Pancreas (tissue), 10 donors: Measurements from ENCODE around the gene MAP3K21. TPM values are rescaled to one million over a fixed set of nuclear protein-coding genes. Genes with fewer than 3 reads are reported as not detected.

Source experiments
- ATAC-seq, 4 donors: fragments of 200-7000 bp; cut with Tn5 transposase; one replicate each; pipeline versions ENCODE4 v1.8.0 to v1.9.1; 2020; ENCODE audit warnings: mild to moderate bottlenecking in 4 of 4, moderate library complexity in 4 of 4
- DNase-seq, 6 donors: peaks; one replicate each; pipeline ENCODE4 v3.0.0-alpha.2; 2020
- FAIRE-seq: peaks from 2 replicates; lab custom pipeline; 2012; peaks lifted over from hg19 to GRCh38; lab: Jason Lieb, UNC
- H3K27ac ChIP-seq, 4 donors: fragments of 200-600 bp; sonication (generic); 1 replicate in 3 of 4; 2 replicates in 1 of 4; pipeline versions ENCODE4 v1.5.0 to v1.8.0; 2020
- H3K27me3 ChIP-seq, 4 donors: fragments of 200-600 bp; one replicate each; pipeline ENCODE4 v1.8.0; 2021
- H3K36me3 ChIP-seq, 3 donors: fragments of 200-600 bp; sonication (generic) in 1 of 3; one replicate each; pipeline versions ENCODE4 v1.5.0 to v1.8.0; 2020 to 2021
- H3K4me1 ChIP-seq, 3 donors: fragments of 200-600 bp; one replicate each; pipeline ENCODE4 v1.8.0; 2021
- H3K4me3 ChIP-seq, 4 donors: fragments of 200-600 bp; sonication (generic) in 2 of 4; one replicate each; pipeline versions ENCODE4 v1.5.0 to v1.8.0; 2020 to 2021
- H3K9me3 ChIP-seq, 4 donors: fragments of 200-600 bp; one replicate each; pipeline ENCODE4 v1.8.0; 2021
- CTCF ChIP-seq, 4 donors: fragments of 200-600 bp; sonication (generic) in 3 of 4; IDR thresholded peaks; one replicate each; pipeline versions ENCODE4 v1.5.0 to v1.8.0; 2021; ENCODE audit warnings: antibody characterized with exemption in 4 of 4
- WGBS, 2 donors: extraction: QIAGEN DNeasy Blood & Tissue Kit; methylation state at CpG; one replicate each; pipeline ENCODE4 v1.1.7; 2013; 5-methylcytosine and 5-hydroxymethylcytosine counted together
- intact Hi-C, 3 donors: fragments of 100-400 bp; cut with DNase I; formaldehyde crosslinking; loops; one replicate each; pipeline versions ENCODE4 v1.11.1 to v1.14.2; 2022
- polyA plus RNA-seq, 2 donors: library from polyadenylated mRNA; stranded (reverse); fragments of 200-250 nt; gene quantifications; one replicate each; pipeline ENCODE4 v1.2.3, GENCODE V29; 2013
- total RNA-seq, 6 donors: library from RNA; stranded (reverse); fragmentation: NEBNext Ultra II Directional in 4 of 6; extraction: Animal tissue kit (Norgen Biotek cat#: 25700) in 4 of 6; gene quantifications; one replicate each; pipeline versions ENCODE4 v1.2.1 to v1.2.4, GENCODE V29; 2021 to 2023
- donor health status: healthy with polysubstance abuse.
- donor health status: DM: no; HTN: no; CAD: no; lungs with moderate emphysema.
- donor health status: DM: no; HTN: no; CAD: no.
- donor health status: control.
- donor health status: control.
- donor health status: Bipolar disorder and iron deficiency.
- donor health status: DM: yes; HTN: yes; CAD: no.
- donor health status: DM: no; HTN: no; CAD: no.
- donor health status: DM: no; HTN: no; CAD: no.
- donor health status: DM: yes; HTN: yes; CAD: no.

MAP3K21 gene
- total and polyA plus RNA-seq, 8 donors, result 9.7 to 22.0 (median 15.3) TPM

GRCh38 chr1:233433436-233434210 lies 106.1 kb downstream of the MAP3K21 start:
- Histone ChIP-seq H3K36me3 (no peaks in the 10 kb centered on the region), H3K4me1 (no peaks in the 10 kb centered on the region), H3K27me3 (no peaks in the 10 kb centered on the region), H3K27ac (no peak overlapping the region), H3K9me3 (no peaks in the 10 kb centered on the region), H3K4me3 (no peak overlapping the region)
- 51 to 71% methylated on average over 4 of the region's 4 CpGs for whole genome bisulfite sequencing, 2 donors
- no peak for DNase-seq
- no peak for TF ChIP-seq CTCF (IDR thresholded peaks at IDR 0.05)
- no peak for FAIRE-seq
- intact Hi-C loops, result no loop called here
- no peak for ATAC-seq

Other genes with a start within 250 kb of the MAP3K21 start
- gene PCNX2, start 32.0 kb upstream of the MAP3K21 start, total RNA-seq, result 10 to 100 TPM in 2 of 6 donors, 1 to 10 TPM in 4; 7.6 to 13.4 (median 8.7) TPM
- gene PCNX2, start 32.0 kb upstream of the MAP3K21 start, polyA plus RNA-seq, result 10 to 100 TPM in 1 of 2 donors, 1 to 10 TPM in 1; 5.5 to 25.9 TPM